ENCODE results near the gene S100A1. TPM values are rescaled to one million over a fixed set of nuclear protein-coding genes. Genes with fewer than 3 reads are reported as not detected.
"Not testable (repeated sequence)": the region's sequence is repeated elsewhere in the genome, so short reads cannot be mapped to it uniquely, and the experiment has no call there.

The S100A1 gene
- total RNA-seq, 1 donor from 2014 or later = not detected

DNA sequence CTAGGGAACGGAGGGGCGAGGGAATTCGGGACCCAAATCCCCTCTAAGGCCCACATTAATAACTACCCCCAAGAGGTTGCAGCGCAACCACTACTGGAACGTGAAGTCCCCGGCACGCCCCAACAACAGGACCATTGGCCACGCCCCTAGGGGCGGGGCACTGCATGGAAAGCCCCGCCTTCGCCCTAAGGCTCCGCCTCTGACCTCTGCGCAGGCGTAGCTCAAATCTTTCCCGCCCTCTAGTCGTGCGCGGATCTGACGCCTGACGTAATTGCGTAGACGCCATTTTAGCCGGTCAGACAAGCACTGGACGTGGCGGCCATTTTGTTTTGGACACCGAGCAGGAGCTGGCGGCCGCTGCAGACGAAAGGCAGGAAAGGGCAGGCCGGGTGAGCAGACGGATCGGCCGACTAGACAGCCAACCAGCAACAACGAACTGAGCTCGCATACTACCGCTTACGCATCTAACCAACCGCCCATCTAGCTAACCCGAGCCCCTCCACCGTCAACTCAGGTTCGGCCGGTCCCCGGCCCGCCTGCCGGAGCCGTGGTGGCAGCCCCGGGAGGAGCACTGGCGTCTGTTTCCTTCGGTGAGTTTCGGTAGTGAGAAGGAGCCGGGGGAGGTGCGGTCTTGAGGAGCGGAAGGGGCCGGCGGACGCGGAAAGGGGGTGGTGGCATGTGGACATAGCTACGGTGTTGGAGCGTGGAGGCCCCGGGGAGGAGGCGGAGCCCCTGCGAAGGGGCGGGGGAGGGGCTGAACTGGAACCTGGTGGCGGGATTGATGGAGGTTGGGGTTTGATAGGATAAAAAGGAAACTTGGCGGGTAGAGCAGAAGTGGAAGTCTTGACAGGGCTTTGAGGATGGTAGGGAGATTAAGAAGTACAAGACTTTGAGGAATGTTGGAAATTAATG, 5.8 kb downstream of the S100A1 start, which contains the start of gene CHTOP:
CHTOP (plus strand) TSS at position 313 of the 912 bp plus-strand sequence. CDS start 2,523 bp downstream, outside the sequence.
- Mint-ChIP-seq H3K27ac (ENCODE audit: unreplicated experiment) (peak within 1 kb of the TSS; percentile 99), H3K36me3 (ENCODE audit: unreplicated experiment) (peaks cover 26% of the 10 kb centered on the region), H3K9me3 (ENCODE audit: unreplicated experiment) (no peaks in the 10 kb centered on the region), H3K4me1 (ENCODE audit: unreplicated experiment) (peaks cover 50% of the 10 kb centered on the region), H3K27me3 (ENCODE audit: unreplicated experiment) (no peaks in the 10 kb centered on the region), H3K4me3 (ENCODE audit: unreplicated experiment) (peak within 1 kb of the TSS; percentile 92)
- DNase-seq (ENCODE audit: extremely low spot score, unreplicated experiment) = peak; percentile 98
- no peak for TF ChIP-seq CTCF (IDR thresholded peaks at IDR 0.05)

GRCh38 chr1:153635872-153636271, 7.6 kb downstream of the S100A1 start:
- no peak overlapping the region for H3K27ac Mint-ChIP-seq (ENCODE audit: unreplicated experiment)
- H3K27me3 Mint-ChIP-seq (ENCODE audit: unreplicated experiment) = no peaks in the 10 kb centered on the region
- H3K36me3 Mint-ChIP-seq (ENCODE audit: unreplicated experiment) = peaks cover 33% of the 10 kb centered on the region
- no peaks in the 10 kb centered on the region for H3K9me3 Mint-ChIP-seq (ENCODE audit: unreplicated experiment)
- peak overlapping the region; percentile 64 for H3K4me3 Mint-ChIP-seq (ENCODE audit: unreplicated experiment)
- H3K4me1 Mint-ChIP-seq (ENCODE audit: unreplicated experiment) = peaks cover 33% of the 10 kb centered on the region
- no peak for DNase-seq (ENCODE audit: extremely low spot score, unreplicated experiment)
- TF ChIP-seq CTCF (IDR thresholded peaks at IDR 0.05) = no peak

GRCh38 chr1:153636312-153636711, 8.1 kb downstream of the S100A1 start:
- peaks cover 29% of the 10 kb centered on the region for H3K4me1 Mint-ChIP-seq (ENCODE audit: unreplicated experiment)
- DNase-seq (ENCODE audit: extremely low spot score, unreplicated experiment) = no peak
- H3K27ac Mint-ChIP-seq (ENCODE audit: unreplicated experiment) = no peak overlapping the region
- peaks cover 37% of the 10 kb centered on the region for H3K36me3 Mint-ChIP-seq (ENCODE audit: unreplicated experiment)
- no peaks in the 10 kb centered on the region for H3K27me3 Mint-ChIP-seq (ENCODE audit: unreplicated experiment)
- peak overlapping the region; percentile 64 for H3K4me3 Mint-ChIP-seq (ENCODE audit: unreplicated experiment)
- no peak for TF ChIP-seq CTCF (IDR thresholded peaks at IDR 0.05)
- H3K9me3 Mint-ChIP-seq (ENCODE audit: unreplicated experiment) = no peaks in the 10 kb centered on the region

- no peak overlapping the region for H3K4me3 Mint-ChIP-seq (ENCODE audit: unreplicated experiment)
- H3K27ac Mint-ChIP-seq (ENCODE audit: unreplicated experiment) = no peak overlapping the region
- TF ChIP-seq CTCF (IDR thresholded peaks at IDR 0.05) = no peak
- H3K9me3 Mint-ChIP-seq (ENCODE audit: unreplicated experiment) = no peaks in the 10 kb centered on the region
- peaks cover 21% of the 10 kb centered on the region for H3K4me1 Mint-ChIP-seq (ENCODE audit: unreplicated experiment)
- peaks cover 49% of the 10 kb centered on the region for H3K36me3 Mint-ChIP-seq (ENCODE audit: unreplicated experiment)
- no peak for DNase-seq (ENCODE audit: extremely low spot score, unreplicated experiment)
- H3K27me3 Mint-ChIP-seq (ENCODE audit: unreplicated experiment) = no peaks in the 10 kb centered on the region
Observed at GRCh38 chr1:153638261-153638660, 10.0 kb downstream of the S100A1 start.

GRCh38 chr1:153639280-153639679, 11.0 kb downstream of the S100A1 start:
- no peaks in the 10 kb centered on the region for H3K9me3 Mint-ChIP-seq (ENCODE audit: unreplicated experiment)
- H3K4me3 Mint-ChIP-seq (ENCODE audit: unreplicated experiment) = no peak overlapping the region
- no peak overlapping the region for H3K27ac Mint-ChIP-seq (ENCODE audit: unreplicated experiment)
- peaks cover 16% of the 10 kb centered on the region for H3K4me1 Mint-ChIP-seq (ENCODE audit: unreplicated experiment)
- DNase-seq (ENCODE audit: extremely low spot score, unreplicated experiment) = no peak
- H3K27me3 Mint-ChIP-seq (ENCODE audit: unreplicated experiment) = no peaks in the 10 kb centered on the region
- peaks cover 59% of the 10 kb centered on the region for H3K36me3 Mint-ChIP-seq (ENCODE audit: unreplicated experiment)
- no peak for TF ChIP-seq CTCF (IDR thresholded peaks at IDR 0.05)

DNA sequence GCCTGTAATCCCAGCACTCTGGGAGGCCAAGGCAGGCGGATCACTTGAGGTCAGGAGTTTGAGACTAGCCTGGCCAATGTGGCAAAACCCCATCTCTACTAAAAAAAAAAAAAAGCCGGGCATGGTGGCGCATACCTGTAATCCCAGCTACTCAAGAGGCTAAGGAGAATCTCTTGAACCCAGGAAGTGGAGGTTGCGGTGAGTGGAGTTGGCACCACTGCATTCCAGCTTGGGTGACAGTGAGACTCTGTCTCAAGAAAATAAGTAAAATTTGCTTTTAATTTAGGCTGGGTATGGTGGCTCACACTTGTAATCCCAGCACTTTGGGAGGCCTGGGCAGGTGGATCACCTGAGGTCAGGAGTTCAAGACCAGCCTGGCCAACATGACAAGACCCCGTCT, 12.0 kb downstream of the S100A1 start:
- H3K27ac Mint-ChIP-seq (ENCODE audit: unreplicated experiment) = not testable (repeated sequence)

More for the DNA sequence above, 12.0 kb downstream of the S100A1 start:
- not testable (repeated sequence) for DNase-seq (ENCODE audit: extremely low spot score, unreplicated experiment); H3K4me3 Mint-ChIP-seq (ENCODE audit: unreplicated experiment); H3K9me3 Mint-ChIP-seq (ENCODE audit: unreplicated experiment); H3K27me3 Mint-ChIP-seq (ENCODE audit: unreplicated experiment)
- peaks cover 11% of the 10 kb centered on the region for H3K4me1 Mint-ChIP-seq (ENCODE audit: unreplicated experiment)
- H3K36me3 Mint-ChIP-seq (ENCODE audit: unreplicated experiment) = peaks cover 66% of the 10 kb centered on the region
